Ascending aorta (tissue), 2 donors: Measurements from ENCODE around the gene CREB3. TPM values are rescaled to one million over a fixed set of nuclear protein-coding genes. Genes with fewer than 3 reads are reported as not detected.

ENCODE experiments used
- DNase-seq, 2 donors: peaks; one replicate each; pipeline ENCODE4 v3.0.0-alpha.2; 2019; ENCODE audit warnings: low spot score in 2 of 2
- H3K27ac ChIP-seq, 2 donors: fragments of 200-600 bp; sonication (generic); one replicate each; pipeline ENCODE4 v1.5.1; 2016 to 2017; ENCODE audit warnings: mild to moderate bottlenecking in 1 of 2
- H3K27me3 ChIP-seq: fragments of 200-600 bp; sonication (generic); one replicate; pipeline ENCODE4 v1.5.1; 2017
- H3K36me3 ChIP-seq, 2 donors: fragments of 200-600 bp; sonication (generic); one replicate each; pipeline ENCODE4 v1.5.1; 2016
- H3K4me1 ChIP-seq, 2 donors: fragments of 200-600 bp; sonication (generic); one replicate each; pipeline ENCODE4 v1.5.1; 2016 to 2017; ENCODE audit warnings: mild to moderate bottlenecking in 1 of 2
- H3K4me3 ChIP-seq, 2 donors: fragments of 200-600 bp; sonication (generic); one replicate each; pipeline ENCODE4 v1.5.1; 2016 to 2017; ENCODE audit warnings: mild to moderate bottlenecking in 1 of 2
- H3K9me3 ChIP-seq, 2 donors: fragments of 200-600 bp; sonication (generic); one replicate each; pipeline ENCODE4 v1.5.1; 2016
- CTCF ChIP-seq, 3 experiments: fragments of 200-600 bp in 2 of 3; fragments of 450-650 bp in 1 of 3; sonication (generic) in 2 of 3; IDR thresholded peaks; one replicate each; pipeline ENCODE4 v1.5.1; 2016 to 2019; ENCODE audit warnings: antibody characterized with exemption in 3 of 3, mild to moderate bottlenecking in 1 of 3, moderate library complexity in 1 of 3
- intact Hi-C: fragments of 100-400 bp; cut with DNase I; formaldehyde crosslinking; loops from one replicate; pipeline ENCODE4 v1.15.1; 2023
- total RNA-seq: library from RNA; depleted of rRNA; stranded (reverse); fragments of >200 nt; gene quantifications from one replicate; pipeline ENCODE4 v1.1.0, GENCODE V29; 2016

Gene CREB3
- total RNA-seq, 1 donor from 2014 or later = 48.3 TPM

GRCh38 chr9:35760651-35761050 is 28.2 kb downstream of the CREB3 start:
- TF ChIP-seq CTCF (IDR thresholded peaks at IDR 0.05) = no peak
- Histone ChIP-seq H3K4me3 (no peak overlapping the region), H3K9me3 (no peaks in the 10 kb centered on the region), H3K4me1 (peaks cover 5 to 31% of the 10 kb centered on the region in 2 donors), H3K36me3 (no peaks in the 10 kb centered on the region), H3K27me3 (no peaks in the 10 kb centered on the region), H3K27ac (peak overlapping the region; percentile 35 to 98)
- intact Hi-C loops = no loop called here
- DNase-seq = peak in 1 of 2 donors; percentile 73

GRCh38 chr9:35763181-35763580 is 30.7 kb downstream of the CREB3 start:
- intact Hi-C loops = no loop called here
- no peak for DNase-seq
- H3K4me3 ChIP-seq = no peak overlapping the region

GRCh38 chr9:35763803-35764202 is 31.3 kb downstream of the CREB3 start:
- peaks cover 0 to 16% of the 10 kb centered on the region in 2 donors for H3K4me1 ChIP-seq
- H3K27me3 ChIP-seq = no peaks in the 10 kb centered on the region
- intact Hi-C loops = no loop called here
- TF ChIP-seq CTCF (IDR thresholded peaks at IDR 0.05) = no peak
- no peak for DNase-seq
- no peak overlapping the region for H3K4me3 ChIP-seq
- no peaks in the 10 kb centered on the region for H3K36me3 ChIP-seq
- H3K27ac ChIP-seq = no peak overlapping the region
- H3K9me3 ChIP-seq = no peaks in the 10 kb centered on the region

More at GRCh38 chr9:35763181-35763580, 30.7 kb downstream of the CREB3 start:
- Histone ChIP-seq H3K4me1 (peaks cover 0 to 22% of the 10 kb centered on the region in 2 donors), H3K36me3 (no peaks in the 10 kb centered on the region), H3K27me3 (no peaks in the 10 kb centered on the region), H3K9me3 (no peaks in the 10 kb centered on the region), H3K27ac (no peak overlapping the region)
- no peak for TF ChIP-seq CTCF (IDR thresholded peaks at IDR 0.05)

GRCh38 chr9:35766997-35767396 is 34.5 kb downstream of the CREB3 start:
- no peaks in the 10 kb centered on the region for H3K36me3 ChIP-seq
- intact Hi-C loops = no loop called here
- peaks cover 6 to 12% of the 10 kb centered on the region in 2 donors for H3K4me1 ChIP-seq
- no peak overlapping the region for H3K4me3 ChIP-seq
- no peaks in the 10 kb centered on the region for H3K9me3 ChIP-seq
- no peak overlapping the region for H3K27ac ChIP-seq
- no peak for DNase-seq
- no peaks in the 10 kb centered on the region for H3K27me3 ChIP-seq
- TF ChIP-seq CTCF (IDR thresholded peaks at IDR 0.05) = no peak

GRCh38 chr9:35767458-35767857 is 35.0 kb downstream of the CREB3 start:
- Histone ChIP-seq H3K4me3 (no peak overlapping the region), H3K27ac (no peak overlapping the region), H3K36me3 (no peaks in the 10 kb centered on the region), H3K27me3 (no peaks in the 10 kb centered on the region), H3K4me1 (peaks cover 6 to 13% of the 10 kb centered on the region in 2 donors), H3K9me3 (no peaks in the 10 kb centered on the region)
- intact Hi-C loops = no loop called here
- DNase-seq = no peak
- TF ChIP-seq CTCF (IDR thresholded peaks at IDR 0.05) = no peak

- no peaks in the 10 kb centered on the region for H3K27me3 ChIP-seq
- no peak for TF ChIP-seq CTCF (IDR thresholded peaks at IDR 0.05)
- intact Hi-C loops = no loop called here
- H3K4me1 ChIP-seq = peaks cover 6 to 13% of the 10 kb centered on the region in 2 donors
- no peak overlapping the region for H3K27ac ChIP-seq
- no peak for DNase-seq
- H3K36me3 ChIP-seq = no peaks in the 10 kb centered on the region
- H3K4me3 ChIP-seq = no peak overlapping the region
- H3K9me3 ChIP-seq = no peaks in the 10 kb centered on the region
Measured at GRCh38 chr9:35769763-35770162, 37.3 kb downstream of the CREB3 start.
